ENCODE data around the gene TMEM225B.
A peak's percentile ranks its signal among the peaks of the same experiment; 100 is the strongest.

The TMEM225B gene

GRCh38 chr7:99626661-99627060, 28.6 kb downstream of the TMEM225B start:
- H3K4me1 ChIP-seq (ENCODE audit: insufficient read depth, low read length) = peaks cover 46% of the 10 kb centered on the region
- ATAC-seq (ENCODE audit: insufficient read depth, low read depth) = no peak
- H3K9me3 ChIP-seq (ENCODE audit: insufficient read depth, low read length, severe bottlenecking) = no peaks in the 10 kb centered on the region
- H3K9ac ChIP-seq (ENCODE audit: low read depth, low read length) = no peak overlapping the region; the same call in 1 of the 2 replicates
- H3K27ac ChIP-seq (ENCODE audit: low read length) = peak overlapping the region; percentile 99; the same call in 1 of the 2 replicates
- H3K4me2 ChIP-seq (ENCODE audit: insufficient read depth, low read length) = no peak overlapping the region
- H4K20me1 ChIP-seq (ENCODE audit: insufficient read depth, low read length) = peaks cover 10% of the 10 kb centered on the region; the same call in 1 of the 2 replicates
- peaks cover 44% of the 10 kb centered on the region for H3K79me2 ChIP-seq (ENCODE audit: insufficient read depth, low read length)
- peaks cover 97% of the 10 kb centered on the region for H3K36me3 ChIP-seq (ENCODE audit: insufficient read depth, low read length)
- no peaks in the 10 kb centered on the region for H3K27me3 ChIP-seq (ENCODE audit: insufficient read depth, low read length, poor library complexity)
- TF ChIP-seq EZH2 (IDR thresholded peaks at IDR 0.05; ENCODE audit: borderline replicate concordance, low read depth, low read length, severe bottlenecking) = no peak
- TF ChIP-seq, protein P1, sequence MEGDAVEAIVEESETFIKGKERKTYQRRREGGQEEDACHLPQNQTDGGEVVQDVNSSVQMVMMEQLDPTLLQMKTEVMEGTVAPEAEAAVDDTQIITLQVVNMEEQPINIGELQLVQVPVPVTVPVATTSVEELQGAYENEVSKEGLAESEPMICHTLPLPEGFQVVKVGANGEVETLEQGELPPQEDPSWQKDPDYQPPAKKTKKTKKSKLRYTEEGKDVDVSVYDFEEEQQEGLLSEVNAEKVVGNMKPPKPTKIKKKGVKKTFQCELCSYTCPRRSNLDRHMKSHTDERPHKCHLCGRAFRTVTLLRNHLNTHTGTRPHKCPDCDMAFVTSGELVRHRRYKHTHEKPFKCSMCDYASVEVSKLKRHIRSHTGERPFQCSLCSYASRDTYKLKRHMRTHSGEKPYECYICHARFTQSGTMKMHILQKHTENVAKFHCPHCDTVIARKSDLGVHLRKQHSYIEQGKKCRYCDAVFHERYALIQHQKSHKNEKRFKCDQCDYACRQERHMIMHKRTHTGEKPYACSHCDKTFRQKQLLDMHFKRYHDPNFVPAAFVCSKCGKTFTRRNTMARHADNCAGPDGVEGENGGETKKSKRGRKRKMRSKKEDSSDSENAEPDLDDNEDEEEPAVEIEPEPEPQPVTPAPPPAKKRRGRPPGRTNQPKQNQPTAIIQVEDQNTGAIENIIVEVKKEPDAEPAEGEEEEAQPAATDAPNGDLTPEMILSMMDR (IDR thresholded peaks at IDR 0.05; ENCODE audit: borderline replicate concordance, extremely low read depth, low read length, poor library complexity, severe bottlenecking) = no peak
- DNase-seq = no peak
- no peak overlapping the region for H3K4me3 ChIP-seq (ENCODE audit: low read depth in 1 of 2, low read length in 2 of 2)
- no peak overlapping the region for H2AFZ ChIP-seq (ENCODE audit: low read depth, low read length)

DNA sequence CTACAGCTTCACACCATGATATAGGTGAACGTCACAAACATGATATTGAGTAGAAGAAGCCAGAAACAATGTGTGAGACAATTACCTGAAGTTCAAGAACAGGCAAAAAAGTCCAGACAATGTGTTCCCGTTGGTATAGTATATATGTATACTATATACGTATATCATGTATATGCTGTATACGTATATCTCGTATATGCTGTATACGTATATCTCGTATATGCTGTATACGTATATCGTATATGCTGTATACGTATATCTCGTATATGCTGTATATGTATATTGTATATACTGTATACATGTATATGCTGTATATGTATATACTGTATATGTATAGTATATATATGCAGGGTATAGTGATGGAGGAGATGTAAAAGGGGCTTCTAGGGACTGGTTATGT, 29.4 kb downstream of the TMEM225B start:
- Histone ChIP-seq H3K4me2 (ENCODE audit: insufficient read depth, low read length) (no peak overlapping the region), H3K9ac (ENCODE audit: low read depth, low read length) (no peak overlapping the region), H3K9me3 (ENCODE audit: insufficient read depth, low read length, severe bottlenecking) (no peaks in the 10 kb centered on the region), H3K36me3 (ENCODE audit: insufficient read depth, low read length) (peaks cover 95% of the 10 kb centered on the region), H3K27ac (ENCODE audit: low read length) (no peak overlapping the region), H2AFZ (ENCODE audit: low read depth, low read length) (no peak overlapping the region), H3K4me1 (ENCODE audit: insufficient read depth, low read length) (peaks cover 38% of the 10 kb centered on the region), H3K27me3 (ENCODE audit: insufficient read depth, low read length, poor library complexity) (no peaks in the 10 kb centered on the region), H4K20me1 (ENCODE audit: insufficient read depth, low read length) (peaks cover 18% of the 10 kb centered on the region; the same call in 1 of the 2 replicates), H3K4me3 (ENCODE audit: low read depth in 1 of 2, low read length in 2 of 2) (no peak overlapping the region), H3K79me2 (ENCODE audit: insufficient read depth, low read length) (peaks cover 49% of the 10 kb centered on the region)
- DNase-seq = no peak
- TF ChIP-seq, protein P1 (IDR thresholded peaks at IDR 0.05; ENCODE audit: borderline replicate concordance, extremely low read depth, low read length, poor library complexity, severe bottlenecking) = no peak
- no peak for TF ChIP-seq EZH2 (IDR thresholded peaks at IDR 0.05; ENCODE audit: borderline replicate concordance, low read depth, low read length, severe bottlenecking)
- no peak for ATAC-seq (ENCODE audit: insufficient read depth, low read depth)

- H2AFZ ChIP-seq (ENCODE audit: low read depth, low read length) = no peak overlapping the region
- H3K79me2 ChIP-seq (ENCODE audit: insufficient read depth, low read length) = peaks cover 49% of the 10 kb centered on the region
- TF ChIP-seq, protein P1 (IDR thresholded peaks at IDR 0.05; ENCODE audit: borderline replicate concordance, extremely low read depth, low read length, poor library complexity, severe bottlenecking) = no peak
- TF ChIP-seq EZH2 (IDR thresholded peaks at IDR 0.05; ENCODE audit: borderline replicate concordance, low read depth, low read length, severe bottlenecking) = no peak
- no peak overlapping the region for H3K4me3 ChIP-seq (ENCODE audit: low read depth in 1 of 2, low read length in 2 of 2)
- ATAC-seq (ENCODE audit: insufficient read depth, low read depth) (no peak), DNase-seq (no peak)
- H3K27me3 ChIP-seq (ENCODE audit: insufficient read depth, low read length, poor library complexity) = no peaks in the 10 kb centered on the region
- H3K4me2 ChIP-seq (ENCODE audit: insufficient read depth, low read length) = no peak overlapping the region
- H4K20me1 ChIP-seq (ENCODE audit: insufficient read depth, low read length) = peaks cover 18% of the 10 kb centered on the region; the same call in 1 of the 2 replicates
- peak overlapping the region; percentile 27; the same call in 1 of the 2 replicates for H3K27ac ChIP-seq (ENCODE audit: low read length)
- peaks cover 94% of the 10 kb centered on the region for H3K36me3 ChIP-seq (ENCODE audit: insufficient read depth, low read length)
- H3K4me1 ChIP-seq (ENCODE audit: insufficient read depth, low read length) = peaks cover 25% of the 10 kb centered on the region
- H3K9me3 ChIP-seq (ENCODE audit: insufficient read depth, low read length, severe bottlenecking) = no peaks in the 10 kb centered on the region
- H3K9ac ChIP-seq (ENCODE audit: low read depth, low read length) = no peak overlapping the region
Measured at GRCh38 chr7:99628471-99629465, 30.7 kb downstream of the TMEM225B start.

All from DND-41 (cell line).